HepG2 (cell line): ENCODE measurements around the gene NDUFB10. TPM values are rescaled to one million over a fixed set of nuclear protein-coding genes. Genes with fewer than 3 reads are reported as not detected.

Experiments used
- ATF1 ChIP-seq: IDR thresholded peaks from 2 replicates; pipeline ENCODE4 v1.6.1; 2016; ENCODE audit warnings: mild to moderate bottlenecking, control low read depth
- CHD2 ChIP-seq: IDR thresholded peaks from 2 replicates; pipeline ENCODE4 v1.6.1; 2011; ENCODE audit warnings: low read depth, low read length, improper control_type of control experiment
- ERF ChIP-seq: IDR thresholded peaks from 2 replicates; pipeline ENCODE4 v1.6.1; 2018; ENCODE audit warnings: missing biosample characterization, missing genetic modification reagents
- KLF16 ChIP-seq, 2 experiments: sonication (generic) in 1 of 2; formaldehyde crosslinking in 1 of 2; IDR thresholded peaks; 2 replicates each; pipeline versions ENCODE4 v1.6.1 to v1.8.0; 2016 to 2023; ENCODE audit warnings: missing genetic modification reagents in 2 of 2, missing compliant biosample characterization in 1 of 2
- NFKB2 ChIP-seq: sonication (generic); formaldehyde crosslinking; IDR thresholded peaks from 2 replicates; pipeline ENCODE4 v1.4.0; 2020; ENCODE audit warnings: missing genetic modification reagents, borderline replicate concordance
- ONECUT2 ChIP-seq: sonication (generic); formaldehyde crosslinking; IDR thresholded peaks from 2 replicates; pipeline ENCODE4 v1.4.0; 2020; ENCODE audit warnings: missing genetic modification reagents
- PPARG ChIP-seq: conservative IDR thresholded peaks from 2 replicates; pipeline ENCODE4 v1.6.1; 2016; ENCODE audit warnings: missing biosample characterization, missing genetic modification reagents
- SIN3A ChIP-seq: IDR thresholded peaks from 2 replicates; pipeline ENCODE4 v1.6.1; 2011; ENCODE audit warnings: low read depth, mild to moderate bottlenecking, control low read depth, low read length, borderline replicate concordance
- TARDBP ChIP-seq: sonication (generic); formaldehyde crosslinking; IDR thresholded peaks from 2 replicates; pipeline ENCODE4 v1.8.0; 2022; ENCODE audit warnings: mild to moderate bottlenecking, missing genetic modification reagents
- TCF12 ChIP-seq, 2 experiments: fragments of 450-650 bp in 1 of 2; sonication (generic) in 1 of 2; formaldehyde crosslinking in 1 of 2; IDR thresholded peaks; 2 replicates each; pipeline versions ENCODE4 v1.6.1 to v1.8.0; 2017 to 2022; ENCODE audit warnings: antibody characterized with exemption in 1 of 2, mild to moderate bottlenecking in 1 of 2, missing genetic modification reagents in 1 of 2, moderate library complexity in 1 of 2
- THAP11 ChIP-seq: IDR thresholded peaks from 2 replicates; pipeline ENCODE4 v1.6.1; 2016; ENCODE audit warnings: missing biosample characterization, missing genetic modification reagents
- ZBTB20 ChIP-seq: sonication (generic); formaldehyde crosslinking; IDR thresholded peaks from 2 replicates; pipeline ENCODE4 v1.8.1; 2023; ENCODE audit warnings: missing genetic modification reagents, low read depth, mild to moderate bottlenecking, borderline replicate concordance
- ZNF543 ChIP-seq: sonication (generic); formaldehyde crosslinking; IDR thresholded peaks from 2 replicates; pipeline ENCODE4 v1.4.0; 2020; ENCODE audit warnings: mild to moderate bottlenecking, missing genetic modification reagents
- ZNF598 ChIP-seq: sonication (generic); formaldehyde crosslinking; IDR thresholded peaks from 2 replicates; pipeline ENCODE4 v1.5.1; 2020; ENCODE audit warnings: mild to moderate bottlenecking, missing genetic modification reagents, borderline replicate concordance
- ZNF670 ChIP-seq: sonication (generic); formaldehyde crosslinking; IDR thresholded peaks from 2 replicates; pipeline ENCODE4 v1.8.0; 2022; ENCODE audit warnings: mild to moderate bottlenecking, missing genetic modification reagents, borderline replicate concordance
- ZNF883 ChIP-seq: sonication (generic); formaldehyde crosslinking; IDR thresholded peaks from 2 replicates; pipeline ENCODE4 v1.5.1; 2020; ENCODE audit warnings: mild to moderate bottlenecking, missing genetic modification reagents; ENCODE audit errors: not compliant biosample characterization
- polyA plus RNA-seq, 8 experiments: library from polyadenylated mRNA; depleted of rRNA in 3 of 8; stranded (reverse) in 7 of 8; unstranded in 1 of 8; fragments of >200 nt; fragmentation: Illumina TruSeq in 4 of 8; extraction: Trizol in 4 of 8; gene quantifications; 2 replicates each; pipeline versions ENCODE4 v1.2.1 to v1.2.3, GENCODE V29; 2011 to 2016; ENCODE audit warnings: low read depth in 4 of 8, missing spikeins in 1 of 8, mixed read lengths in 1 of 8; ENCODE audit not compliant: insufficient read depth in 1 of 8
- total RNA-seq, 5 experiments: library from RNA; depleted of rRNA; stranded (reverse); fragments of >200 nt; fragmentation: Illumina TruSeq; extraction: Trizol; gene quantifications; 2 replicates each; pipeline ENCODE4 v1.2.3, GENCODE V29; 2016; ENCODE audit warnings: low read depth in 1 of 5
- TF ChIP-seq, protein P1 (sequence below): sonication (generic); formaldehyde crosslinking; IDR thresholded peaks from 2 replicates; pipeline ENCODE4 v1.4.0; 2020; ENCODE audit warnings: mild to moderate bottlenecking, missing genetic modification reagents
- TF ChIP-seq, protein P2 (sequence below): sonication (generic); formaldehyde crosslinking; IDR thresholded peaks from 2 replicates; pipeline ENCODE4 v1.9.0; 2021; ENCODE audit warnings: missing genetic modification reagents, borderline replicate concordance

NDUFB10 gene
- total and polyA plus RNA-seq, 2 of the 13 experiments (the other 11 are each of a cell fraction or from before 2014, with no cell fraction given): 68.6 to 157 TPM

DNA sequence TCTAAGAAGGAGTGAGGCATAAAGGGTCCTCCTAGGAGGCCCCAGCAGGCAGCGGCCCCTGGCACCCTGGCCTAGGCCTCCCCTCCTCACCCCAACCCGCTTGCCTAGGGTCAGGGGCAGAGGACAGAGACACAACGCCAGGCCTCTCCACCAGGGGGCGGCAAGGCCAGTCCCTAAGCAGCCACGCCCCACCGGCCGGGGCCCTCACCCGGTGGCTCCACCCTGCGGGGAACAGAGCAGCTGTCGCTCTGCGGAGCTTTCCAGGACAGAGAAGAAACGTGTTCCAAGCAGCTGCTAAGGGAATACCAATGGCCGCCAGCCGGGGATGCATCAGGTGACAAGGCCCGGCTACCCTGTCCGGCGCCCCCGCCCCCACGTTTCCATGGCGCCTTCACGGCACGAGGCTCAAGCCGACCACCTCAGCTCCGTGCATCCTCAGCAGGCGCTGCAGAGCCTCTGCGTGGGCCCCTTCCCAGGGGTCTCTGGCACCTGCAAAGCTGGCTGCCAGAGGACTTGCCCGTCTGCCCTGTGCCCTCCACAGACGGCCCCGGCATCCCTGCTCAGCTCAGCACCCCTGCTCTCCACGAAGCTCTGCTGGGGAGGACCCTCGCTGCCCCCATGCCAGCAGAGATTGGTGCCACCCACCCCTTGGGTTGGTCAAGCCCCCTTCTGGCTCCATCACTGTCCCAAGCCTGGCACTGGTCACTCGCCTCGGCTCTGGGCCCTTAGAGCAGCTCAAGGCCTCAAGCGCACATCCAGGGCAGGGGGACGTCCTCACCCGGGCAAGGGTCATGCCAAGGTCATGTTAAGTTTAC is 44.7 kb downstream of the NDUFB10 start (continued):
- TF ChIP-seq, protein P1, sequence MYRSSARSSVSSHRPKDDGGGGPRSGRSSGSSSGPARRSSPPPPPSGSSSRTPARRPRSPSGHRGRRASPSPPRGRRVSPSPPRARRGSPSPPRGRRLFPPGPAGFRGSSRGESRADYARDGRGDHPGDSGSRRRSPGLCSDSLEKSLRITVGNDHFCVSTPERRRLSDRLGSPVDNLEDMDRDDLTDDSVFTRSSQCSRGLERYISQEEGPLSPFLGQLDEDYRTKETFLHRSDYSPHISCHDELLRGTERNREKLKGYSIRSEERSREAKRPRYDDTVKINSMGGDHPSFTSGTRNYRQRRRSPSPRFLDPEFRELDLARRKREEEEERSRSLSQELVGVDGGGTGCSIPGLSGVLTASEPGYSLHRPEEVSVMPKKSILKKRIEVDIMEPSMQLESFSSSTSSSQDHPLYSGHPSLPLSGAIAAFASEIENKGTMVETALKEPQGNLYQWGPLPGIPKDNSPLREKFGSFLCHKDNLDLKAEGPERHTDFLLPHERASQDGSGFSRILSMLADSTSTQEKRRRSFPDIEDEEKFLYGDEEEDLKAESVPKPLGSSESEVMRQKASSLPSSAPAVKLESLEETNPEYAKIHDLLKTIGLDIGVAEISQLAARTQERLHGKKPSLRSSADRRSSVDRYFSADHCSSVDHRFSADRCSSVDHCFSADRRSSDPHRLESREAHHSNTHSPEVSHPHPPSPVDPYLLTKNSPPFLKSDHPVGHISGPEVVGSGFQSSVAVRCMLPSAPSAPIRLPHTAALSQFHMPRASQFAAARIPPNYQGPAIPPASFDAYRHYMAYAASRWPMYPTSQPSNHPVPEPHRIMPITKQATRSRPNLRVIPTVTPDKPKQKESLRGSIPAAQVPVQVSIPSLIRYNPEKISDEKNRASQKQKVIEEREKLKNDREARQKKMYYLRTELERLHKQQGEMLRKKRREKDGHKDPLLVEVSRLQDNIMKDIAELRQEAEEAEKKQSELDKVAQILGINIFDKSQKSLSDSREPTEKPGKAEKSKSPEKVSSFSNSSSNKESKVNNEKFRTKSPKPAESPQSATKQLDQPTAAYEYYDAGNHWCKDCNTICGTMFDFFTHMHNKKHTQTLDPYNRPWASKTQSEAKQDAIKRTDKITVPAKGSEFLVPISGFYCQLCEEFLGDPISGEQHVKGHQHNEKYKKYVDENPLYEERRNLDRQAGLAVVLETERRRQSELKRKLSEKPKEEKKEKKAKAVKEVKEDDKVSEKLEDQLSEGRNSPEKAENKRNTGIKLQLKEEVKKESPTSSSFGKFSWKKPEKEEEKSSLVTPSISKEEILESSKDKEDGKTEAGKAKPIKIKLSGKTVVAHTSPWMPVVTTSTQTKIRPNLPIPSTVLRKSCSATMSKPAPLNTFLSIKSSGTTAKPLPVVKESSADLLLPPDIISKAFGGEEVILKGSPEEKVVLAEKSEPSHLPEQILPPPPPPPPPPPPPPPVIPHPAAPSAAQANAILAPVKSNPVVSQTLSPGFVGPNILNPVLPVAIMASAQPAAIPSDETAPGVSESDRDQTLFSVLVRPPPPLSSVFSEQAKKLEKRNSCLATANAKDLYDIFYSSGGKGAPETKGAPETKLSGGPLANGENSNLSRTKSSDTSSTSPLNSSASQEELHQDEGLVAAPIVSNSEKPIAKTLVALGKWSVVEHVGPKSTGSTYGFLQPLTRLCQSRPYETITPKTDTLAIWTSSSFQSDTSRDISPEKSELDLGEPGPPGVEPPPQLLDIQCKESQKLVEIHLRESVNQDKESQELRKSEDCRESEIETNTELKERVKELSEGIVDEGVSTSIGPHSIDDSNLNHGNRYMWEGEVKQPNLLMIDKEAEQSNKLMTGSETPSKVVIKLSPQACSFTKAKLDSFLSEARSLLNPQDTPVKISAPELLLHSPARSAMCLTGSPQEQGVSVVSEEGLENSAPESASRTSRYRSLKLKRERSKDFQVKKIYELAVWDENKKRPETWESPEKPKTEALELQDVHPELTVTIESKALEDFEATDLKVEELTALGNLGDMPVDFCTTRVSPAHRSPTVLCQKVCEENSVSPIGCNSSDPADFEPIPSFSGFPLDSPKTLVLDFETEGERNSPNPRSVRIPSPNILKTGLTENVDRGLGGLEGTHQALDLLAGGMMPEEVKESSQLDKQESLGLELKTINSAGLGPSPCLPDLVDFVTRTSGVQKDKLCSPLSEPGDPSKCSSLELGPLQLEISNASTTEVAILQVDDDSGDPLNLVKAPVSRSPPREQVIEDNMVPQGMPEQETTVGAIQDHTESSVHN (CRISPR knock-in tag): no peak
- no peak for TF ChIP-seq ZNF670
- 0 out of 2 replicates have a peak, but pooled peaks have one; percentile 20 for TF ChIP-seq PPARG (CRISPR knock-in tag)
- no peak for TF ChIP-seq ATF1 (CRISPR knock-in tag)
- no peak for TF ChIP-seq TCF12 (IDR thresholded peaks at IDR 0.05)
- TF ChIP-seq TCF12 (CRISPR knock-in tag; IDR thresholded peaks at IDR 0.05): no peak
- TF ChIP-seq ONECUT2: peak; percentile 23; the same call in 1 of the 2 replicates
- TF ChIP-seq, protein P2, sequence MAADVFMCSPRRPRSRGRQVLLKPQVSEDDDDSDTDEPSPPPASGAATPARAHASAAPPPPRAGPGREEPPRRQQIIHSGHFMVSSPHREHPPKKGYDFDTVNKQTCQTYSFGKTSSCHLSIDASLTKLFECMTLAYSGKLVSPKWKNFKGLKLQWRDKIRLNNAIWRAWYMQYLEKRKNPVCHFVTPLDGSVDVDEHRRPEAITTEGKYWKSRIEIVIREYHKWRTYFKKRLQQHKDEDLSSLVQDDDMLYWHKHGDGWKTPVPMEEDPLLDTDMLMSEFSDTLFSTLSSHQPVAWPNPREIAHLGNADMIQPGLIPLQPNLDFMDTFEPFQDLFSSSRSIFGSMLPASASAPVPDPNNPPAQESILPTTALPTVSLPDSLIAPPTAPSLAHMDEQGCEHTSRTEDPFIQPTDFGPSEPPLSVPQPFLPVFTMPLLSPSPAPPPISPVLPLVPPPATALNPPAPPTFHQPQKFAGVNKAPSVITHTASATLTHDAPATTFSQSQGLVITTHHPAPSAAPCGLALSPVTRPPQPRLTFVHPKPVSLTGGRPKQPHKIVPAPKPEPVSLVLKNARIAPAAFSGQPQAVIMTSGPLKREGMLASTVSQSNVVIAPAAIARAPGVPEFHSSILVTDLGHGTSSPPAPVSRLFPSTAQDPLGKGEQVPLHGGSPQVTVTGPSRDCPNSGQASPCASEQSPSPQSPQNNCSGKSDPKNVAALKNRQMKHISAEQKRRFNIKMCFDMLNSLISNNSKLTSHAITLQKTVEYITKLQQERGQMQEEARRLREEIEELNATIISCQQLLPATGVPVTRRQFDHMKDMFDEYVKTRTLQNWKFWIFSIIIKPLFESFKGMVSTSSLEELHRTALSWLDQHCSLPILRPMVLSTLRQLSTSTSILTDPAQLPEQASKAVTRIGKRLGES (CRISPR knock-in tag): no peak
- TF ChIP-seq ZNF598 (CRISPR knock-in tag): peak; percentile 46; the same call in 1 of the 2 replicates
- TF ChIP-seq SIN3A: peak; percentile 85; the same call in 1 of the 2 replicates
- TF ChIP-seq ZNF883 (CRISPR knock-in tag): peak; percentile 54
- peak; percentile 81 for TF ChIP-seq THAP11 (CRISPR knock-in tag)
- TF ChIP-seq ZBTB20 (CRISPR knock-in tag): no peak
- TF ChIP-seq KLF16 (CRISPR knock-in tag; IDR thresholded peaks at IDR 0.05): peak in 1 of 2 experiments; percentile 94; a peak in 2 of 4 replicates
- TF ChIP-seq NFKB2 (CRISPR knock-in tag): peak; percentile 55; the same call in 1 of the 2 replicates
- peak; percentile 58; the same call in 1 of the 2 replicates for TF ChIP-seq TARDBP (CRISPR knock-in tag)
- peak; percentile 71 for TF ChIP-seq ERF (CRISPR knock-in tag)
- TF ChIP-seq ZNF543 (CRISPR knock-in tag): no peak
- TF ChIP-seq CHD2: no peak; the same call in 1 of the 2 replicates
